22Rv1 (cell line): ENCODE results near the gene BAHCC1.

Source experiments
- H3K27ac ChIP-seq: fragments of 450-650 bp; 2 replicates; pipeline ENCODE4 v1.5.1; 2017
- ZFX ChIP-seq: fragments of 450-650 bp; IDR thresholded peaks from 2 replicates; pipeline ENCODE4 v1.6.1; 2017; ENCODE audit warnings: antibody characterized with exemption, borderline replicate concordance
- TF ChIP-seq, protein P1 (sequence below): fragments of 450-650 bp; IDR thresholded peaks from 2 replicates; pipeline ENCODE4 v1.5.1; 2017; ENCODE audit warnings: mild to moderate bottlenecking

The BAHCC1 gene

DNA sequence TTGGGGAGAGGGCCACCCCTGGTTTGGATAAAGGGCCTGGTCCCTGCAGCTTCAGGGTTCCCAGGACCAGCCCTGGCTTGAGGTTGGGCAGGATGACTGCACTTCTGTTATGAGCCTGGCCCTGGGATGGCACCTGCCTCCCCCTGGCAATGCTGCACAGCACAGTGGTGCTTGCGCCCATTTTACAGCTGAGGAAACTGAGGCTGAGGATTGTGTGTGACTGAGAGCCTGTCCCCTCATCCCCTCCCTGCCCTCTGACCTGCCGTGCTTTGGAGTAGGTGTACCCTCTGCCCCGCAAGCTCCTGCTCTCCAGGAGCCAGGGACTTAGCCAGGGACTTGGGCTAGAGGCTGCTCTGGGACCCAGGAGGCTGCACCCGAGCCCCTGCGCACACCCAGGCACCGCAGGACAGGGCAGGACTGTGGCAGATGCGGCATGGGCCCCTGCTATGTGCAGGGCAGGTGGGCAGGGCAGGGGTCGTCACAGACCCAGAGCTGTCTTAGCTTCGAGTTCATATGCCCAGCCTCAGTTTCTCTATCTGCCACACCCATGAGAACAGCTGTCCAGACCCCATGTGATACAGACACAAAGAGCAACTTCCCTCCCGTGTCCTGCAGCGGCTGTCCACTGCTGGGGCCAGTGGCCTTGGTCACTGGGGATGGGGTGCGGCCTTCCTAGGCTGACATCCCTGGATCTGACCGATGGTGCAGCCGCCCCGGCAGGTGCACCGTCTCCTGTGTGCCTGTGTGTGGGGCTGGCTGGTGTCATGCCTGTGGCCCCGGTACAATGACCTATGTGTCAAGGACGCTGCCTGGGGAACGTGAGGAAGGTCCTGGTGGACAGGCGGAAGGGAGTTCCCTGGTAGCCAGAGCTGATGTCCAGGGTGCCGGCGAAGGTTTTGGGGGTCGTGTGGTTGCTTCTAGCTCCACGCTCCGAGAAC lies 36.6 kb downstream of the BAHCC1 start:
- H3K27ac ChIP-seq, result no peak overlapping the region
- TF ChIP-seq ZFX, result no peak
- TF ChIP-seq, protein P1, sequence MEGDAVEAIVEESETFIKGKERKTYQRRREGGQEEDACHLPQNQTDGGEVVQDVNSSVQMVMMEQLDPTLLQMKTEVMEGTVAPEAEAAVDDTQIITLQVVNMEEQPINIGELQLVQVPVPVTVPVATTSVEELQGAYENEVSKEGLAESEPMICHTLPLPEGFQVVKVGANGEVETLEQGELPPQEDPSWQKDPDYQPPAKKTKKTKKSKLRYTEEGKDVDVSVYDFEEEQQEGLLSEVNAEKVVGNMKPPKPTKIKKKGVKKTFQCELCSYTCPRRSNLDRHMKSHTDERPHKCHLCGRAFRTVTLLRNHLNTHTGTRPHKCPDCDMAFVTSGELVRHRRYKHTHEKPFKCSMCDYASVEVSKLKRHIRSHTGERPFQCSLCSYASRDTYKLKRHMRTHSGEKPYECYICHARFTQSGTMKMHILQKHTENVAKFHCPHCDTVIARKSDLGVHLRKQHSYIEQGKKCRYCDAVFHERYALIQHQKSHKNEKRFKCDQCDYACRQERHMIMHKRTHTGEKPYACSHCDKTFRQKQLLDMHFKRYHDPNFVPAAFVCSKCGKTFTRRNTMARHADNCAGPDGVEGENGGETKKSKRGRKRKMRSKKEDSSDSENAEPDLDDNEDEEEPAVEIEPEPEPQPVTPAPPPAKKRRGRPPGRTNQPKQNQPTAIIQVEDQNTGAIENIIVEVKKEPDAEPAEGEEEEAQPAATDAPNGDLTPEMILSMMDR, result no peak

GRCh38 chr17:81432941-81433340 lies 37.7 kb downstream of the BAHCC1 start:
- TF ChIP-seq ZFX, result no peak
- TF ChIP-seq, protein P1, result no peak
- no peak overlapping the region for H3K27ac ChIP-seq

GRCh38 chr17:81433656-81434055 lies 38.4 kb downstream of the BAHCC1 start:
- TF ChIP-seq, protein P1, result no peak
- TF ChIP-seq ZFX, result no peak
- no peak overlapping the region for H3K27ac ChIP-seq

DNA sequence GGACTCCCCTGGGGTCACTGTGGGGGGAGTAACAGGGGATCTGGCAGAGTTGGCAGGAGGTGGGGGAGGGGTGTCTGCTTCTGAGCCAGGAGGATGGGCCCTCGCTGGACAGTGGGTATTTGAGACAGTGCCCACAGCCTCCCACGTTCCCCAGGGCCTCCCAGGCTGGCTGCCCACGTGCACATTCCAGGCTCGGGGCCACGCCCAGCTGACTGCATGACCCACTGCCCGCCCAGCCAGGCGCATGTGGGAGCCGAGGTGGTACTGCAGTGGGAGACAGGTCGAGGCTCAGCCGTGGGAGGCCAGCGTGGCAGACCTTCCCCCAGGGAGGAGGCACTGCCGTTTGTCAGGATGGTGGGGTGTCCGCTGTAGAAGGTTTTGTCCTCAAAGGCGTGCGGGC lies 38.8 kb downstream of the BAHCC1 start:
- TF ChIP-seq ZFX, result no peak
- TF ChIP-seq, protein P1, result no peak
- no peak overlapping the region for H3K27ac ChIP-seq

- TF ChIP-seq ZFX, result no peak
- TF ChIP-seq, protein P1, result no peak
- H3K27ac ChIP-seq, result no peak overlapping the region
Observed at GRCh38 chr17:81434681-81435417, 39.6 kb downstream of the BAHCC1 start.

DNA sequence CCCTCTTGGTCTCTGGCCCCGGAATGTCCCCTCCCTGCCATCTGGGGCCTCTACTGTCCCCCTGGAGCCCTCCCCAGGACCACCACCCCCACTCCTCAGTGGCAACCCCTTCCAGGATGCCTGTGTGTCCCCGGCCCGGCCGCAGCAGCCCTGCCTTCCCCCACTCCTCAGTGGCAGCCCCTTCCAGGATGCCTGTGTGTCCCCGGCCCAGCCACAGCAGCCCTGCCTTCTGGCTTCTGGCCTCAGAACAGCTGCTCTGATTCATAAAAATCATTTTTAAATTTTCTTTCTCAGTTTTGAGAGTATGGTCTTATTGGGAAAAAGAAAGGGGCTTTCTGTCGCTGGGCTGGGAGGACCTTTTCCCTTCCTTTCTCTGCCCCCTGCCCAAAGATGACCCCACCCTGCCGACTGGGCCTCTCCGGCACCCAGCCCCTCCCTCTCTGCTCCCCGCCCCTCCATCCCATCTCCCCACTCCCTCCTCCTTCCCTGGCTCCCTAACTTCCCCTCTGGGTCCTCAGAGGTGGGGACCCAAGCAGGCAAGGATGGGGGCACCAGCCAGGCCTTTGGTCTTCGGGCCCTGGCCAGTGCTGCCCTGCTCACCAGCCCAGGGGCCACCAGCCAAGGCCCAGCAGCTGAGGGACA lies 40.5 kb downstream of the BAHCC1 start:
- peak overlapping the region; percentile 12; the same call in 1 of the 2 replicates for H3K27ac ChIP-seq
- no peak for TF ChIP-seq ZFX
- TF ChIP-seq, protein P1, result no peak
